Suprapubic skin (tissue), 4 donors: ENCODE results near the gene GNLY.

Experiments used
- CTCF ChIP-seq, 2 donors: fragments of 200-600 bp in 1 of 2; fragments of 450-650 bp in 1 of 2; sonication (generic) in 1 of 2; IDR thresholded peaks; one replicate each; pipeline ENCODE4 v1.5.1; 2016 to 2019; ENCODE audit warnings: antibody characterized with exemption in 2 of 2, mild to moderate bottlenecking in 1 of 2, moderate library complexity in 1 of 2
- POLR2A ChIP-seq, 2 donors: fragments of 450-650 bp; IDR thresholded peaks; one replicate each; pipeline ENCODE4 v1.6.1; 2017; ENCODE audit warnings: antibody characterized with exemption in 2 of 2, mild to moderate bottlenecking in 2 of 2, moderate library complexity in 2 of 2
- POLR2AphosphoS5 ChIP-seq, 3 donors: sonication (generic); formaldehyde crosslinking; IDR thresholded peaks; one replicate each; pipeline ENCODE4 v1.6.1; 2017; ENCODE audit warnings: antibody characterized with exemption in 3 of 3

GRCh38 chr2:85660725-85661124, 33.4 kb upstream of the GNLY start:
- TF ChIP-seq CTCF (IDR thresholded peaks at IDR 0.05), result no peak
- no peak for TF ChIP-seq POLR2A (IDR thresholded peaks at IDR 0.05)
- TF ChIP-seq POLR2AphosphoS5 (IDR thresholded peaks at IDR 0.05), result no peak
